PC-9 (cell line): ENCODE results near the gene POTEF. TPM values are rescaled to one million over a fixed set of nuclear protein-coding genes. Genes with fewer than 3 reads are reported as not detected.
"Not testable (repeated sequence)": the region's sequence is repeated elsewhere in the genome, so short reads cannot be mapped to it uniquely, and the experiment has no call there.

Experiments
- BruUV-seq: library from RNA; stranded (reverse); fragments of 400-500 nt; replicated peaks from 2 replicates; lab custom pipeline; 2021; lab: Mats Ljungman, UMichigan
- CTCF ChIA-PET: fragments of 300-600 bp; sonication (Branson Sonifier 250); formaldehyde crosslinking; loops from one replicate; lab custom pipeline; 2022; ENCODE audit warnings: antibody characterized with exemption; lab: Charles Lee
- POLR2A ChIA-PET: fragments of 300-600 bp; sonication (Branson Sonifier 250); formaldehyde crosslinking; loops from one replicate; lab custom pipeline; 2022; ENCODE audit warnings: antibody characterized with exemption; ENCODE audit not compliant: unreplicated experiment; lab: Charles Lee
- DNase-seq, 2 experiments: peaks; one replicate each; pipeline versions ENCODE4 v3.0.0 to v3.0.0-alpha.2; 2015 to 2022; ENCODE audit warnings: mixed read lengths in 1 of 2
- H2AFZ ChIP-seq: fragments of 200-600 bp; sonication (generic); 2 replicates; pipeline ENCODE4 v1.8.1; 2017; ENCODE audit warnings: antibody characterized with exemption
- H3F3A ChIP-seq: fragments of 200-600 bp; sonication (generic); 2 replicates; pipeline ENCODE4 v1.8.1; 2017; ENCODE audit warnings: antibody characterized with exemption, mild to moderate bottlenecking, low read depth; ENCODE audit not compliant: insufficient read depth
- H3K27ac ChIP-seq: fragments of 200-600 bp; sonication (generic); 2 replicates; pipeline ENCODE4 v1.6.1; 2016; ENCODE audit warnings: mixed run types
- H3K27me3 ChIP-seq: fragments of 200-600 bp; sonication (generic); 2 replicates; pipeline ENCODE4 v1.6.1; 2016; ENCODE audit warnings: low read depth, mixed run types; ENCODE audit not compliant: insufficient read depth
- H3K36me3 ChIP-seq: fragments of 200-600 bp; sonication (generic); 2 replicates; pipeline ENCODE4 v1.6.1; 2016; ENCODE audit warnings: low read depth, mixed run types
- H3K4me1 ChIP-seq: fragments of 200-600 bp; sonication (generic); replicated peaks from 2 replicates; pipeline ENCODE4 v1.6.1; 2016; ENCODE audit warnings: mixed run types; ENCODE audit not compliant: insufficient read depth
- H3K4me2 ChIP-seq: fragments of 200-600 bp; sonication (generic); 2 replicates; pipeline ENCODE4 v1.6.1; 2017; ENCODE audit warnings: mixed run types
- H3K4me3 ChIP-seq: fragments of 200-600 bp; sonication (generic); 2 replicates; pipeline ENCODE4 v1.6.1; 2016; ENCODE audit warnings: mixed run types
- H3K79me2 ChIP-seq: fragments of 200-600 bp; sonication (generic); 2 replicates; pipeline ENCODE4 v1.6.1; 2017; ENCODE audit warnings: low read depth, mixed run types
- H3K9me2 ChIP-seq: fragments of 200-600 bp; sonication (generic); 2 replicates; pipeline ENCODE4 v1.8.1; 2017; ENCODE audit warnings: mild to moderate bottlenecking; ENCODE audit not compliant: insufficient read depth
- H3K9me3 ChIP-seq: fragments of 200-600 bp; sonication (generic); 2 replicates; pipeline ENCODE4 v1.8.1; 2016; ENCODE audit warnings: low read depth; ENCODE audit not compliant: insufficient read depth
- H4K20me1 ChIP-seq: fragments of 200-600 bp; sonication (generic); 2 replicates; pipeline ENCODE4 v1.8.1; 2017; ENCODE audit not compliant: insufficient read depth
- CTCF ChIP-seq: fragments of 200-600 bp; sonication (generic); conservative IDR thresholded peaks from 2 replicates; pipeline ENCODE4 v1.6.1; 2017; ENCODE audit warnings: mixed run types, antibody characterized with exemption, mild to moderate bottlenecking, moderate library complexity
- EZH2 ChIP-seq: fragments of 200-600 bp; sonication (generic); IDR thresholded peaks from 2 replicates; pipeline ENCODE4 v1.8.0; 2017; ENCODE audit warnings: antibody characterized with exemption, low read depth
- intact Hi-C: fragments of 100-400 bp; cut with micrococcal nuclease; formaldehyde crosslinking; loops from one replicate; pipeline ENCODE4 v1.10.0; 2022; ENCODE audit not compliant: unreplicated experiment
- total RNA-seq: library from RNA; stranded (reverse); gene quantifications from 2 replicates; pipeline ENCODE4 v1.2.3, GENCODE V29; 2021

POTEF gene
- total RNA-seq, 1 experiment from 2014 or later, result not detected

- ChIA-PET CTCF (no interaction called here), POLR2A (no interaction called here)
- no peak overlapping the region for H2AFZ ChIP-seq
- H4K20me1 ChIP-seq, result no peaks in the 10 kb centered on the region
- peaks cover 5% of the 10 kb centered on the region; the same call in 1 of the 2 replicates for H3K36me3 ChIP-seq
- no peaks in the 10 kb centered on the region for H3F3A ChIP-seq
- no peak overlapping the region for H3K4me2 ChIP-seq
- H3K27me3 ChIP-seq, result no peaks in the 10 kb centered on the region
- H3K27ac ChIP-seq, result no peak overlapping the region
- H3K4me1 ChIP-seq, result no peaks in the 10 kb centered on the region
- no peak overlapping the region for H3K4me3 ChIP-seq
- no peaks in the 10 kb centered on the region for H3K9me2 ChIP-seq
- TF ChIP-seq CTCF, result no peak
- TF ChIP-seq EZH2, result no peak
- no peak for DNase-seq
- intact Hi-C loops, result no loop called here
- H3K79me2 ChIP-seq, result no peaks in the 10 kb centered on the region
- H3K9me3 ChIP-seq, result no peaks in the 10 kb centered on the region
- no TSS peak for BruUV-seq
Observed at GRCh38 chr2:130165293-130166016, 36.4 kb upstream of the POTEF start.

GRCh38 chr2:130162968-130163367 is 33.9 kb upstream of the POTEF start:
- Histone ChIP-seq H3K4me1 (no peaks in the 10 kb centered on the region), H3K9me3 (no peaks in the 10 kb centered on the region), H3K36me3 (peaks cover 5% of the 10 kb centered on the region; the same call in 1 of the 2 replicates), H3K9me2 (no peaks in the 10 kb centered on the region), H3F3A (no peaks in the 10 kb centered on the region), H2AFZ (no peak overlapping the region), H3K4me2 (no peak overlapping the region), H3K27ac (no peak overlapping the region), H4K20me1 (no peaks in the 10 kb centered on the region), H3K4me3 (no peak overlapping the region), H3K79me2 (no peaks in the 10 kb centered on the region), H3K27me3 (no peaks in the 10 kb centered on the region)
- POLR2A ChIA-PET, result no interaction called here
- TF ChIP-seq EZH2 (no peak), CTCF (no peak)
- no peak for DNase-seq
- no TSS peak for BruUV-seq
- intact Hi-C loops, result no loop called here
- CTCF ChIA-PET, result no interaction called here

- H3K27ac ChIP-seq, H4K20me1 ChIP-seq, DNase-seq, H3K27me3 ChIP-seq, H3F3A ChIP-seq, H3K79me2 ChIP-seq, H3K4me2 ChIP-seq, H3K4me3 ChIP-seq, BruUV-seq, CTCF ChIA-PET, intact Hi-C loops, H2AFZ ChIP-seq, H3K4me1 ChIP-seq, H3K36me3 ChIP-seq, H3K9me3 ChIP-seq, H3K9me2 ChIP-seq, POLR2A ChIA-PET: not testable (repeated sequence)
Observed at GRCh38 chr2:130162486-130162885, 33.5 kb upstream of the POTEF start.

- H3K4me2 ChIP-seq, BruUV-seq: not testable (repeated sequence)
Observed at GRCh38 chr2:130160838-130161705, 32.0 kb upstream of the POTEF start.

More at GRCh38 chr2:130160838-130161705, 32.0 kb upstream of the POTEF start:
- H3K4me3 ChIP-seq, H4K20me1 ChIP-seq, H3K4me1 ChIP-seq, H3K27me3 ChIP-seq, H3K9me2 ChIP-seq, DNase-seq, H3K9me3 ChIP-seq, POLR2A ChIA-PET, CTCF ChIA-PET, H3K27ac ChIP-seq, H3F3A ChIP-seq, H3K79me2 ChIP-seq, H3K36me3 ChIP-seq, intact Hi-C loops, H2AFZ ChIP-seq: not testable (repeated sequence)
